ENCODE data around the gene FES. TPM values are rescaled to one million over a fixed set of nuclear protein-coding genes. Genes with fewer than 3 reads are reported as not detected.

The FES gene
- total RNA-seq, 1 experiment from 2014 or later = 6.7 TPM

DNA sequence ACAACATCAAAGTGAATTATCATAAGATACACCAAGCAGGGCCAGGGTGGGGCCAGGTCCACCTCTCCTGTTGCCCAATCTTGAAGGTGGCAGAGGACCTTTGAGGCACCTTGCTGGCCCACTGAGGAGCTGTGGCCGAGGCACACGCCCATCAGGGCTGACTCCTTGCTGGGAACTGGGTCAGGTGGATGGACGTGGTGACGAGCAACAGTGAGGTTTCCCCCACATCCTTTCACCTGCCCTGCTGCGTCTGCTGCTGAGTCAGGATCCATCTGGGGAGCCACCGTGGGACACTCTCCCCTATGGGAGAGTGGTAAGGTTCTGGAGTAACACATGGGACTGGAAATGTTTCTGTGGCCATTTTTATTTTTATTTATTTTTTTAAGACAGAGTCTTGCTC lies 33.2 kb upstream of the FES start:
- no peaks in the 10 kb centered on the region for H4K20me1 ChIP-seq (ENCODE audit: control insufficient read depth, insufficient read depth, insufficient read length)
- no peak overlapping the region for H4K8ac ChIP-seq (replicated peaks; ENCODE audit: insufficient read length, low read depth, low read length)
- no peak overlapping the region for H2BK20ac ChIP-seq (ENCODE audit: low read depth, low read length, poor library complexity, severe bottlenecking)
- H2AK5ac ChIP-seq (ENCODE audit: insufficient read length, low read length) = no peak overlapping the region
- Mint-ChIP-seq H3K36me3 (ENCODE audit: insufficient read depth in 1 of 3, low read depth in 3 of 3) (no peaks in the 10 kb centered on the region), H3K9me3 (no peaks in the 10 kb centered on the region), H3K27me3 (ENCODE audit: low read depth) (no peaks in the 10 kb centered on the region), H3K4me1 (no peaks in the 10 kb centered on the region), H3K4me3 (no peak overlapping the region), H3K27ac (no peak overlapping the region)
- no peak overlapping the region for H3K4me2 ChIP-seq (ENCODE audit: insufficient read depth, insufficient read length, low read length)
- DNase-seq = no peak
- no peak overlapping the region for H4K5ac ChIP-seq (ENCODE audit: insufficient read length, low read depth, low read length)
- H3K23ac ChIP-seq (ENCODE audit: insufficient read length, low read depth, low read length) = no peak overlapping the region
- no peak overlapping the region for H2BK12ac ChIP-seq (ENCODE audit: insufficient read length, low read depth, low read length)
- no peaks in the 10 kb centered on the region for H3K27me3 ChIP-seq (ENCODE audit: insufficient read depth, low read length)
- no peak overlapping the region for H2BK120ac ChIP-seq (ENCODE audit: low read depth, low read length, poor library complexity, severe bottlenecking)
- no peak overlapping the region for H2BK5ac ChIP-seq (ENCODE audit: insufficient read length, low read length)
- H3K79me1 ChIP-seq (ENCODE audit: insufficient read depth, low read depth, low read length, poor library complexity, severe bottlenecking) = no peaks in the 10 kb centered on the region
- H3K9ac ChIP-seq (ENCODE audit: extremely low read depth, insufficient read length, low read length) = no peak overlapping the region
- no peak overlapping the region for H3K14ac ChIP-seq (ENCODE audit: insufficient read depth, low read length)
- H2AFZ ChIP-seq (ENCODE audit: low read length) = no peak overlapping the region
- no peak overlapping the region for H3K4ac ChIP-seq (ENCODE audit: low read depth, low read length)
- H3K79me2 ChIP-seq (ENCODE audit: insufficient read depth, low read length) = no peaks in the 10 kb centered on the region
- no peaks in the 10 kb centered on the region for H3K4me1 ChIP-seq (ENCODE audit: insufficient read depth, low read length)
- H3K9me3 ChIP-seq (ENCODE audit: control insufficient read depth, low read depth, low read length) = no peaks in the 10 kb centered on the region
- no peak overlapping the region for H3K18ac ChIP-seq (ENCODE audit: insufficient read length, low read depth, low read length)
- TF ChIP-seq, protein P1, sequence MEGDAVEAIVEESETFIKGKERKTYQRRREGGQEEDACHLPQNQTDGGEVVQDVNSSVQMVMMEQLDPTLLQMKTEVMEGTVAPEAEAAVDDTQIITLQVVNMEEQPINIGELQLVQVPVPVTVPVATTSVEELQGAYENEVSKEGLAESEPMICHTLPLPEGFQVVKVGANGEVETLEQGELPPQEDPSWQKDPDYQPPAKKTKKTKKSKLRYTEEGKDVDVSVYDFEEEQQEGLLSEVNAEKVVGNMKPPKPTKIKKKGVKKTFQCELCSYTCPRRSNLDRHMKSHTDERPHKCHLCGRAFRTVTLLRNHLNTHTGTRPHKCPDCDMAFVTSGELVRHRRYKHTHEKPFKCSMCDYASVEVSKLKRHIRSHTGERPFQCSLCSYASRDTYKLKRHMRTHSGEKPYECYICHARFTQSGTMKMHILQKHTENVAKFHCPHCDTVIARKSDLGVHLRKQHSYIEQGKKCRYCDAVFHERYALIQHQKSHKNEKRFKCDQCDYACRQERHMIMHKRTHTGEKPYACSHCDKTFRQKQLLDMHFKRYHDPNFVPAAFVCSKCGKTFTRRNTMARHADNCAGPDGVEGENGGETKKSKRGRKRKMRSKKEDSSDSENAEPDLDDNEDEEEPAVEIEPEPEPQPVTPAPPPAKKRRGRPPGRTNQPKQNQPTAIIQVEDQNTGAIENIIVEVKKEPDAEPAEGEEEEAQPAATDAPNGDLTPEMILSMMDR (conservative IDR thresholded peaks at IDR 0.05) = no peak
- no peak overlapping the region for H3T11ph ChIP-seq (ENCODE audit: low read length)
- H2BK15ac ChIP-seq (ENCODE audit: low read depth, low read length) = no peak overlapping the region
- no peak overlapping the region for H3K27ac ChIP-seq (ENCODE audit: insufficient read length, low read depth, low read length)
- H3K56ac ChIP-seq (ENCODE audit: insufficient read length, low read depth, low read length) = no peak overlapping the region
- no peaks in the 10 kb centered on the region for H3K23me2 ChIP-seq (ENCODE audit: insufficient read length, low read depth, low read length, poor library complexity, severe bottlenecking)
- WGBS (ENCODE audit: extremely low coverage, insufficient read length, low lambda C conversion rate) = no CpG with 5 or more reads among the region's 6 CpGs
- H4K91ac ChIP-seq (ENCODE audit: insufficient read length, low read depth, low read length) = no peak overlapping the region

All from H9 (cell line).